ENCODE data around the gene PDRG1. TPM values are rescaled to one million over a fixed set of nuclear protein-coding genes. Genes with fewer than 3 reads are reported as not detected.

The PDRG1 gene
- total RNA-seq, 6 experiments from 2014 or later, result 4.5 to 6.6 (median 4.9) TPM

GRCh38 chr20:31991339-31991705 is 39.5 kb upstream of the PDRG1 start:
- no peak overlapping the region for H3K27ac ChIP-seq
- no peaks in the 10 kb centered on the region for H3K9me3 ChIP-seq
- DNase-seq (no peak), ATAC-seq (no peak)
- H3K4me1 ChIP-seq, result no peaks in the 10 kb centered on the region
- intact Hi-C loops (cut with DNase I), result no loop called here
- H3K4me3 ChIP-seq, result no peak overlapping the region
- peaks cover 0 to 3% of the 10 kb centered on the region in 2 donors for H3K27me3 ChIP-seq
- no peaks in the 10 kb centered on the region for H3K36me3 ChIP-seq
- TF ChIP-seq POLR2A (IDR thresholded peaks at IDR 0.05), result no peak
- TF ChIP-seq CTCF (IDR thresholded peaks at IDR 0.05), result no peak
- WGBS (ENCODE audit: insufficient coverage, low coverage, low lambda C conversion rate, missing lambda C conversion rate), result no CpG with 5 or more reads among the region's 1 CpG

- no peak overlapping the region for H3K27ac ChIP-seq
- ATAC-seq, result no peak
- TF ChIP-seq POLR2A (IDR thresholded peaks at IDR 0.05), result no peak
- no peak for TF ChIP-seq CTCF (IDR thresholded peaks at IDR 0.05)
- H3K4me1 ChIP-seq, result no peaks in the 10 kb centered on the region
- intact Hi-C loops (cut with DNase I), result no loop called here
- no peak overlapping the region for H3K4me3 ChIP-seq
- peaks cover 0 to 3% of the 10 kb centered on the region in 2 donors for H3K27me3 ChIP-seq
- 66% methylated on average over 3 of the region's 6 CpGs for WGBS (ENCODE audit: insufficient coverage, low coverage, low lambda C conversion rate, missing lambda C conversion rate)
- no peaks in the 10 kb centered on the region for H3K9me3 ChIP-seq
- no peaks in the 10 kb centered on the region for H3K36me3 ChIP-seq
- no peak for DNase-seq
Measured at GRCh38 chr20:31990641-31991338, 38.9 kb upstream of the PDRG1 start.

GRCh38 chr20:31989030-31989645 is 37.3 kb upstream of the PDRG1 start:
- no peak for TF ChIP-seq POLR2A (IDR thresholded peaks at IDR 0.05)
- no peak for TF ChIP-seq CTCF (IDR thresholded peaks at IDR 0.05)
- Histone ChIP-seq H3K9me3 (no peaks in the 10 kb centered on the region), H3K4me3 (no peak overlapping the region), H3K36me3 (no peaks in the 10 kb centered on the region), H3K4me1 (no peaks in the 10 kb centered on the region), H3K27me3 (no peaks in the 10 kb centered on the region), H3K27ac (no peak overlapping the region)
- intact Hi-C loops (cut with DNase I), result no loop called here
- no peak for ATAC-seq
- WGBS (ENCODE audit: insufficient coverage, low coverage, low lambda C conversion rate, missing lambda C conversion rate), result 64% methylated on average over 6 of the region's 8 CpGs
- no peak for DNase-seq

GRCh38 chr20:31988430-31989015 is 36.7 kb upstream of the PDRG1 start:
- Histone ChIP-seq H3K27me3 (no peaks in the 10 kb centered on the region), H3K4me1 (no peaks in the 10 kb centered on the region), H3K9me3 (no peaks in the 10 kb centered on the region), H3K27ac (no peak overlapping the region), H3K36me3 (no peaks in the 10 kb centered on the region), H3K4me3 (no peak overlapping the region)
- intact Hi-C loops (cut with DNase I), result no loop called here
- DNase-seq (no peak), ATAC-seq (no peak)
- no peak for TF ChIP-seq CTCF (IDR thresholded peaks at IDR 0.05)
- no peak for TF ChIP-seq POLR2A (IDR thresholded peaks at IDR 0.05)
- 81% methylated on average over 4 of the region's 5 CpGs for WGBS (ENCODE audit: insufficient coverage, low coverage, low lambda C conversion rate, missing lambda C conversion rate)

Measured in right lobe of liver (tissue), 6 donors.